DOHH2 (cell line): Measurements from ENCODE around the gene LCE1F.

Source experiments
- H3F3A ChIP-seq: fragments of 200-600 bp; sonication (generic), shearing (Covaris generic); 2 replicates; pipeline ENCODE4 v1.6.0; 2016; ENCODE audit warnings: antibody characterized with exemption, mild to moderate bottlenecking; ENCODE audit not compliant: control insufficient read depth, insufficient read depth
- H3K27ac ChIP-seq: fragments of 200-600 bp; sonication (generic); 2 replicates; pipeline ENCODE4 v1.5.1; 2014; ENCODE audit warnings: low read depth, mild to moderate bottlenecking, low read length, moderate library complexity
- H3K27me3 ChIP-seq: fragments of 200-600 bp; sonication (generic); 2 replicates; pipeline ENCODE4 v1.6.1; 2014; ENCODE audit warnings: mild to moderate bottlenecking, low read length, mixed read lengths; ENCODE audit not compliant: control insufficient read depth
- H3K36me3 ChIP-seq: fragments of 200-600 bp; sonication (generic); 2 replicates; pipeline ENCODE4 v1.6.1; 2014; ENCODE audit warnings: mild to moderate bottlenecking, low read length, moderate library complexity, mixed read lengths; ENCODE audit not compliant: control insufficient read depth
- H3K4me1 ChIP-seq: fragments of 200-600 bp; sonication (generic); 2 replicates; pipeline ENCODE4 v1.6.1; 2014; ENCODE audit warnings: mild to moderate bottlenecking, low read length, mixed read lengths; ENCODE audit not compliant: control insufficient read depth
- H3K4me2 ChIP-seq: fragments of 200-600 bp; sonication (generic); 2 replicates; pipeline ENCODE4 v1.6.0; 2014; ENCODE audit warnings: mild to moderate bottlenecking, low read length, moderate library complexity
- H3K4me3 ChIP-seq: fragments of 200-600 bp; sonication (generic); 2 replicates; pipeline ENCODE4 v1.5.1; 2014; ENCODE audit warnings: mild to moderate bottlenecking, low read length, mixed read lengths
- H3K79me2 ChIP-seq: fragments of 200-600 bp; sonication (generic); 2 replicates; pipeline ENCODE4 v1.6.1; 2014; ENCODE audit warnings: mild to moderate bottlenecking, low read length, mixed read lengths; ENCODE audit not compliant: control insufficient read depth
- H3K9me2 ChIP-seq: fragments of 200-600 bp; sonication (generic); replicated peaks from 2 replicates; pipeline ENCODE4 v1.6.1; 2014; ENCODE audit warnings: mild to moderate bottlenecking, low read length, mixed read lengths; ENCODE audit not compliant: control insufficient read depth
- H3K9me3 ChIP-seq: fragments of 200-600 bp; sonication (generic); 2 replicates; pipeline ENCODE4 v1.6.1; 2014; ENCODE audit warnings: antibody characterized with exemption, low read length, mixed read lengths; ENCODE audit not compliant: control insufficient read depth, insufficient read depth
- H4K20me1 ChIP-seq: fragments of 200-600 bp; sonication (generic); 2 replicates; pipeline ENCODE4 v1.6.0; 2014; ENCODE audit warnings: low read depth, mild to moderate bottlenecking, antibody characterized with exemption, low read length, moderate library complexity; ENCODE audit not compliant: control insufficient read depth, insufficient read depth
- EZH2phosphoT487 ChIP-seq: fragments of 200-600 bp; sonication (generic); IDR thresholded peaks from 2 replicates; pipeline ENCODE4 v1.6.1; 2017; ENCODE audit warnings: borderline replicate concordance, mild to moderate bottlenecking, antibody characterized with exemption, low read length, moderate library complexity, mixed read lengths
- TF ChIP-seq, protein P1 (sequence below): fragments of 200-600 bp; sonication (generic); IDR thresholded peaks from one replicate; pipeline ENCODE4 v1.5.1; 2014; ENCODE audit warnings: antibody characterized with exemption, mild to moderate bottlenecking, low read depth, low read length; ENCODE audit not compliant: poor library complexity, severe bottlenecking

The LCE1F gene, protein sequence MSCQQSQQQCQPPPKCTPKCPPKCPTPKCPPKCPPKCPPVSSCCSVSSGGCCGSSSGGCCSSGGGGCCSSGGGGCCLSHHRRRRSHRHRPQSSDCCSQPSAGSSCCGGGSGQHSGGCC

DNA sequence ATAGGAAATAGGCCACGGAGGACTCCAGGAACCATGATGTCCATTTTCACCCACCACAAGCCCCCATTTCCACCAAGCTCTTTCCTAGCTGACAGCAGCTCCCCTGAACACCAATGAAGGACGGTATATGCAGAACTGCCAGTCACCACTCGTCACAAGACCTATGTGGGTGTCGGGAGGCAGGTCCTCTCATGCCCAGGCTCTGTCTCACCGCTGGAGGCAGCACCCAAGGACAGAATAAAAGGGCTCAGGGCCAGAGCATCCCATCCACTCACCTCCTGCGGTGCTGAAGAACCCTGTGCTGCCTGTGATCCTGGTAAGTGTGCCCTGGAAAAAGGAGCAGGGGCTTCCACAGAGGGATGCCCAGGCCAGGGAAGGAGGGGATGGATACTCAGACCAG, at the start of gene LCE1F:
Gene LCE1F (plus strand): TSS at position 266 of the 400 bp plus-strand sequence. CDS start 1,232 bp downstream, outside the sequence.
- Histone ChIP-seq H3K4me3 (no peak within 1 kb of the TSS), H3F3A (no peaks in the 10 kb centered on the region), H3K9me2 (no peaks in the 10 kb centered on the region), H3K9me3 (no peaks in the 10 kb centered on the region), H3K4me1 (no peaks in the 10 kb centered on the region), H3K36me3 (no peaks in the 10 kb centered on the region), H4K20me1 (no peaks in the 10 kb centered on the region), H3K27me3 (no peaks in the 10 kb centered on the region), H3K4me2 (no peak within 1 kb of the TSS), H3K27ac (no peak within 1 kb of the TSS), H3K79me2 (no peaks in the 10 kb centered on the region)
- TF ChIP-seq, protein P1, sequence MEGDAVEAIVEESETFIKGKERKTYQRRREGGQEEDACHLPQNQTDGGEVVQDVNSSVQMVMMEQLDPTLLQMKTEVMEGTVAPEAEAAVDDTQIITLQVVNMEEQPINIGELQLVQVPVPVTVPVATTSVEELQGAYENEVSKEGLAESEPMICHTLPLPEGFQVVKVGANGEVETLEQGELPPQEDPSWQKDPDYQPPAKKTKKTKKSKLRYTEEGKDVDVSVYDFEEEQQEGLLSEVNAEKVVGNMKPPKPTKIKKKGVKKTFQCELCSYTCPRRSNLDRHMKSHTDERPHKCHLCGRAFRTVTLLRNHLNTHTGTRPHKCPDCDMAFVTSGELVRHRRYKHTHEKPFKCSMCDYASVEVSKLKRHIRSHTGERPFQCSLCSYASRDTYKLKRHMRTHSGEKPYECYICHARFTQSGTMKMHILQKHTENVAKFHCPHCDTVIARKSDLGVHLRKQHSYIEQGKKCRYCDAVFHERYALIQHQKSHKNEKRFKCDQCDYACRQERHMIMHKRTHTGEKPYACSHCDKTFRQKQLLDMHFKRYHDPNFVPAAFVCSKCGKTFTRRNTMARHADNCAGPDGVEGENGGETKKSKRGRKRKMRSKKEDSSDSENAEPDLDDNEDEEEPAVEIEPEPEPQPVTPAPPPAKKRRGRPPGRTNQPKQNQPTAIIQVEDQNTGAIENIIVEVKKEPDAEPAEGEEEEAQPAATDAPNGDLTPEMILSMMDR: no peak
- TF ChIP-seq EZH2phosphoT487: no peak

GRCh38 chr1:152725261-152725660, 49.7 kb upstream of the LCE1F start:
- Histone ChIP-seq H3K4me3 (no peak overlapping the region), H3K36me3 (no peaks in the 10 kb centered on the region), H3K27ac (no peak overlapping the region), H3K27me3 (0 out of 2 replicates have a peak, but pooled peaks cover 4% of the 10 kb centered on the region), H3F3A (no peaks in the 10 kb centered on the region), H3K9me3 (no peaks in the 10 kb centered on the region), H4K20me1 (no peaks in the 10 kb centered on the region), H3K4me2 (no peak overlapping the region), H3K79me2 (no peaks in the 10 kb centered on the region), H3K4me1 (no peaks in the 10 kb centered on the region), H3K9me2 (no peaks in the 10 kb centered on the region)
- TF ChIP-seq EZH2phosphoT487: no peak
- TF ChIP-seq, protein P1: no peak

GRCh38 chr1:152728986-152729385, 46.0 kb upstream of the LCE1F start:
- no peaks in the 10 kb centered on the region for H3F3A ChIP-seq
- TF ChIP-seq, protein P1: no peak
- no peak for TF ChIP-seq EZH2phosphoT487
- H3K4me2 ChIP-seq: no peak overlapping the region
- no peaks in the 10 kb centered on the region for H3K9me3 ChIP-seq
- no peaks in the 10 kb centered on the region for H3K9me2 ChIP-seq
- H3K79me2 ChIP-seq: no peaks in the 10 kb centered on the region
- H3K27ac ChIP-seq: no peak overlapping the region
- H3K36me3 ChIP-seq: no peaks in the 10 kb centered on the region
- H3K4me1 ChIP-seq: no peaks in the 10 kb centered on the region
- H3K27me3 ChIP-seq: no peaks in the 10 kb centered on the region
- no peak overlapping the region for H3K4me3 ChIP-seq
- H4K20me1 ChIP-seq: no peaks in the 10 kb centered on the region
